ENCODE results near the gene DYSF.

DYSF gene

DNA sequence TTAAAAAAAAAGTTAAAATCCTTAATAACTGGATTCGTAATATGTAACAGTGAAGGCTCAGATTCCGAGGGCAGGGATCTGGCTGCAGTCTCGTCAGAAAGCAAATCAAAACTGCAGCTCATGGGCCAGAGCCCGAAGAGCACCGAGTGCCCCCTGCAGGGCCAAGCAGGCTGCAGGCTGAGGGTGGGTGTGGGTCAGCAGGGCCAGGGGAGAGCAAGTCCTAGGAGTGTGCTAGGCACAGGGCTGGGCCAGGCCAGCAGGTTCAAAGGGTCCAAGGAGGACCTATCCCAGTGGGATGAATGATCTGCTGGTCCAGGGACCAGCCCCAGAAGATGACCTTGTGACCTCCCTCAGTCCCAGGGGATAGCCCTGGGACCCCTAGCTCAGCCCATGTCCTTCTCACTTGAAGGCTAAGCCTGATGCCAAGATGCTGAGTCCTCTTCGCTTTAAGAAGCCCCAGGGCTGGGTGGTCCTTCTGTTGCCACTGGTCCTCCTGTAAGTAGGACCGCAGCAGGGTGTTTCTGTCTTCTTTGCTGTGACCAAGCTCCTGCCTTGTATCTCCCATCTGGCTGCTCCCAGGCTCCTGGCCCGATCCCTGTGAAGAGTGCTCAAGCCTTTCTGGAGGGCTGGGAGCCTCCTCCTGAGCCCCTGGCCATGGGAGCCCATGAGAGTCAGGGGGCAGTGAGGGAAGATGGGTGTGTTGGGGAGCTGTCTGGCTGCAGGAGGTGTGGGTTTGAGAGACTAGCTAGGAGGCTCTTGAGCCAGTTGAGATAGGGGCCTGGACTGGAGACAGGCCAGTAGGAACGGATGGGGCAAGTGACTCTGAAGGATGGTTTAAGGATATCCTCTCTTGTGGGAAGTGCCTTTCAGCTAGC lies 150.7 kb downstream of the DYSF start:
- DNase-seq (ENCODE audit: low spot score) = no peak
- TF ChIP-seq, protein P1, sequence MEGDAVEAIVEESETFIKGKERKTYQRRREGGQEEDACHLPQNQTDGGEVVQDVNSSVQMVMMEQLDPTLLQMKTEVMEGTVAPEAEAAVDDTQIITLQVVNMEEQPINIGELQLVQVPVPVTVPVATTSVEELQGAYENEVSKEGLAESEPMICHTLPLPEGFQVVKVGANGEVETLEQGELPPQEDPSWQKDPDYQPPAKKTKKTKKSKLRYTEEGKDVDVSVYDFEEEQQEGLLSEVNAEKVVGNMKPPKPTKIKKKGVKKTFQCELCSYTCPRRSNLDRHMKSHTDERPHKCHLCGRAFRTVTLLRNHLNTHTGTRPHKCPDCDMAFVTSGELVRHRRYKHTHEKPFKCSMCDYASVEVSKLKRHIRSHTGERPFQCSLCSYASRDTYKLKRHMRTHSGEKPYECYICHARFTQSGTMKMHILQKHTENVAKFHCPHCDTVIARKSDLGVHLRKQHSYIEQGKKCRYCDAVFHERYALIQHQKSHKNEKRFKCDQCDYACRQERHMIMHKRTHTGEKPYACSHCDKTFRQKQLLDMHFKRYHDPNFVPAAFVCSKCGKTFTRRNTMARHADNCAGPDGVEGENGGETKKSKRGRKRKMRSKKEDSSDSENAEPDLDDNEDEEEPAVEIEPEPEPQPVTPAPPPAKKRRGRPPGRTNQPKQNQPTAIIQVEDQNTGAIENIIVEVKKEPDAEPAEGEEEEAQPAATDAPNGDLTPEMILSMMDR (conservative IDR thresholded peaks at IDR 0.05; ENCODE audit: low read depth) = no peak
- ChIA-PET POLR2A (ENCODE audit: low non-redundant PET) (no interaction called here), CTCF (interaction anchor here (0.5 to 0.7 kb wide), 3 partner anchors 26 to 564 kb away, joined by 3 read pairs; no protein-coding TSS in a partner anchor)
- no peak overlapping the region for H3K27ac ChIP-seq

DNA sequence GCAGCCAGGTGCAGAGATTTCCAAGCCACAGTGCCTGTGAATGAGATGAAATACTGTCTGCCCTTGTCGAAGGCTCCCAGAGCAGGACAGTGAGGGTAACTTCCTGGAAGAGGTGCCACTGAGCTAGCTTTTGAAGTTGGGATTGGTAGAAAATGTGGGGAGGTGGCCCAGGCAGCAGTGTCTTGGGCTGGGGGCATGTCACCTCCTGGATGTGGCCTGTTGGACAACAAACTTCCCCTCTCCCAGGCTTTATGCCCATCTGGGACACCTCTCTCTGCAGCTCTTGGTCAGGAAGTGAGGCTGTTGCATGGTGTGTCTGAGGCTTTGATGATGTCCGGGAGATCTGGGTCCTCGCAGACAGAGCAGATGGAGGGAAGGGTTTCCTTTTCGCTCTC lies 151.4 kb downstream of the DYSF start:
- TF ChIP-seq, protein P1 (conservative IDR thresholded peaks at IDR 0.05; ENCODE audit: low read depth) = no peak
- POLR2A ChIA-PET (ENCODE audit: low non-redundant PET) = no interaction called here
- CTCF ChIA-PET = interaction anchor here (0.5 to 0.7 kb wide), 3 partner anchors 27 to 563 kb away, joined by 3 read pairs; no protein-coding TSS in a partner anchor
- H3K27ac ChIP-seq = no peak overlapping the region
- no peak for DNase-seq (ENCODE audit: low spot score)

DNA sequence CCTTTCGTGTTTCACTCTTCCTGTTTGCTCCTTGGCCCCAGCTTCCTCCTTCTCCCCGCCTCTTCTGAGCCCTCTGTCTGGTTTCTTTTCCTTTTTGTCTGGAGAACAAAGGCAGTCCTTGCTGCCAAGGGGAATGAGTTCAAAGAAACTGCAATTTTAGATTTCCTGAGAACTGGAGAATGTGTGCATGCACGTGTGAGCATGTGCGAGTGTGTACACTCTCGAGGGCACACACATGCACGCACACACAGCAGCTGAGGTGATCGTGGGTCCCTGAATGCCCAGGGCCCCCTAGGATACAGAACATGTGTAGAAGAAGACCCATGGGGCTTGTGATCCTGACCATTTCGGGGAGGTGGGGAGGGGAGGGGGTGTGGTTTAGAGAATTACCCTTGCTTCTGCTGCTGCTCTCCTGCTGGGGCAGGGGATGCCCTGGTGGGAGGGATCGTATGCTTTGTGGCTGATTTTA lies 151.8 kb downstream of the DYSF start:
- DNase-seq (ENCODE audit: low spot score) = no peak

DNA sequence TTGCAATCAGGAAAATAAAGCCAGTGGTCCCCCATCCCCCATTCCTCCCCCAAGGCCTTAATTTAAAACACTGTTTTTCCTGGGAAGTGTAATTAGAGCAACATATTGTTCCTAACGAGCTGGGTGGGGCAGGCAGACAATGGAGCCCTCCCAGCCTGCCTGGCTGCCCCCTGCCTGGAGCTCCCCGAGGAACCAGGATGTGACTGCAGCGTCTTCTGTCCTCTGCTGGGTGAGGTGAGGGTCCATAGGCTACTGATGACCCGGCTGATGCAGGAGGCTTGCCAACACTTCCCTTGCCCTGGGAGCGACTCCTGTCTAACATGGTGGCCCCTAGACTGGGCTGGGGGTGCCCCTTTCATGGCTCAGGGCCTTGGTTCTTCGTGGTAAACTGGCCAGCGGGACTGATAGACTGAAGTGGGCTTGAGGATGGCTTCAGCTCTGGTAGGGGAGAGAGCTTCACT lies 152.4 kb downstream of the DYSF start:
- ChIA-PET POLR2A (ENCODE audit: low non-redundant PET) (no interaction called here), CTCF (interaction anchor here (0.7 to 1.1 kb wide), 2 partner anchors 13 to 174 kb away, joined by 3 read pairs; no protein-coding TSS in a partner anchor)
- no peak for DNase-seq (ENCODE audit: low spot score)
- TF ChIP-seq, protein P1 (conservative IDR thresholded peaks at IDR 0.05; ENCODE audit: low read depth) = no peak
- no peak overlapping the region for H3K27ac ChIP-seq

More for the DNA sequence above, 151.8 kb downstream of the DYSF start:
- TF ChIP-seq, protein P1 (conservative IDR thresholded peaks at IDR 0.05; ENCODE audit: low read depth) = no peak
- H3K27ac ChIP-seq = no peak overlapping the region
- POLR2A ChIA-PET (ENCODE audit: low non-redundant PET) = no interaction called here
- CTCF ChIA-PET = interaction anchor here (0.6 kb wide), 1 partner anchor 318 kb away, joined by 3 read pairs; no protein-coding TSS in a partner anchor

DNA sequence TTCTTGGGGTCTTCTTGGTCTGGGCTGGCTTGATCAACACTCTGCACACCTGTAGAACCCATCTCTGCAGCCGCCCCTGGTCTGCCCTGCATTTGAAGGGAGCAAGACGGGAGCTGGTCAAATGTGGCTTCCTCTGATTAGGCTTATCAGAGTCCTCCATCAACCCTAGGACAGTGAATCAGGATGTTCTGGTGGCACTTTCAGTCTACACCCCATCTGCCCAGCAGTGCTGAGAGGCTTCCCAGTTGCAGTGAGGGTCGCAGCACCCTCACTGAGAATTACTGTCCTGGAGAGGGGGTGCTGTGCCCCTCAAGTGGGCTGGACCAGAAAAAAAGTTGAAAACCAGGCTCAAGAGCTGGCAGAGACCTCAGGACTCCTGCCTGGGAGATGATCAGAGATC lies 152.9 kb downstream of the DYSF start:
- POLR2A ChIA-PET (ENCODE audit: low non-redundant PET) = no interaction called here
- CTCF ChIA-PET = interaction anchor here (0.7 to 1.1 kb wide), 2 partner anchors 12 to 173 kb away, joined by 3 read pairs; no protein-coding TSS in a partner anchor
- no peak for DNase-seq (ENCODE audit: low spot score)
- H3K27ac ChIP-seq = no peak overlapping the region
- TF ChIP-seq, protein P1 (conservative IDR thresholded peaks at IDR 0.05; ENCODE audit: low read depth) = no peak

DNA sequence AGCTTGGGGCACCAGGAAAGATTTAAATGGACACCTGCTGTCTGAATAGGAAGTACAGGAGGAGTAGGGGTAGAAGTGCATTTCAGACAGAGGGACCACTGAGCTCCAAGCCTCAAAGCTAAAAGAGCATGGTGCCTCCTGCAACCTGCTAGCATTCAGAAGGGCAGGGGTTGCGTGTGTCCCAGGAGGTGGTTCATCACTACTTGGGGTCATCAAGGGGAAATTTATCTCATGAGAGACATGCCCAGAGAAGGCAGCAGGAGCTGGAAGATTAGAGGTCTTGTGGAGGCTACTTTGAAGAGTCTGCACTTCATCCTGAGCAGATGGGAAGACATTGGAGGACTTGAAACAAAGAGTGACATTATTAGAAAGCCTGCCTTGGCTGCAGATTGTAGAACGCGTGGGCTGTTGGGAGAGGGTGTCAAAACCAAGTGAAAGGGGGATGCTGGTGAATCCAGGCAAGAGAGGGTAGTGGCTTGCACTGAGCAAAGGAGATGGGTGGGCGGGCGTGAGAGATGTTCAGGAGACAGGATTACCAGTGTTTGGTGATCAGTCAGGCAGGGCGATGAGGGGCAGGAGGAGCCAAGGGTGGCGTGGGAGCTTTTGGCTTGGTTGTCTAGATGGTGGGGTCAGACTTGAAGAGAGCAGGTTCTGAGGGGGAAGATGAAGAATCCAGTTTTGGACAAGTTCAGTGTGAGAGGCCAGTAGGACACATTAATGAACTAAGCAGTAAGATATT lies 154.0 kb downstream of the DYSF start:
- TF ChIP-seq, protein P1 (conservative IDR thresholded peaks at IDR 0.05; ENCODE audit: low read depth) = no peak
- ChIA-PET POLR2A (ENCODE audit: low non-redundant PET) (no interaction called here), CTCF (interaction anchor here (1.1 kb wide), 1 partner anchor 172 kb away, joined by 3 read pairs; no protein-coding TSS in a partner anchor)
- DNase-seq (ENCODE audit: low spot score) = no peak
- H3K27ac ChIP-seq = no peak overlapping the region

All from RWPE1 (cell line).